RWPE2 (cell line): ENCODE data around the gene SYNGAP1.
"Not testable (repeated sequence)": the region's sequence is repeated elsewhere in the genome, so short reads cannot be mapped to it uniquely, and the experiment has no call there.

Source experiments
- ATAC-seq: fragments of 200-7000 bp; cut with Tn5 transposase; 3 replicates; pipeline ENCODE4 v1.9.1; 2021; ENCODE audit warnings: low read depth
- DNase-seq: peaks from one replicate; pipeline ENCODE4 v3.0.0-alpha.2; 2020; ENCODE audit warnings: low spot score
- H3K27ac ChIP-seq: fragments of 450-650 bp; 2 replicates; pipeline ENCODE4 v1.5.1; 2017; ENCODE audit warnings: mild to moderate bottlenecking; ENCODE audit not compliant: poor library complexity, severe bottlenecking
- H3K27me3 ChIP-seq: fragments of 250-450 bp; sonication (Bioruptor Pico); 2 replicates; pipeline ENCODE4 v1.5.1; 2021; ENCODE audit warnings: mild to moderate bottlenecking, moderate library complexity; ENCODE audit not compliant: insufficient read depth, poor library complexity, severe bottlenecking
- H3K36me3 ChIP-seq: fragments of 250-450 bp; sonication (Bioruptor Pico); 2 replicates; pipeline ENCODE4 v1.5.1; 2020; ENCODE audit warnings: low read depth, mild to moderate bottlenecking, moderate library complexity
- H3K4me1 ChIP-seq: fragments of 250-450 bp; sonication (Bioruptor Pico); 2 replicates; pipeline ENCODE4 v1.5.1; 2021; ENCODE audit warnings: mild to moderate bottlenecking, moderate library complexity; ENCODE audit not compliant: insufficient read depth, poor library complexity, severe bottlenecking
- H3K4me3 ChIP-seq: fragments of 250-450 bp; sonication (Bioruptor Pico); 2 replicates; pipeline ENCODE4 v1.5.1; 2021; ENCODE audit warnings: mild to moderate bottlenecking, moderate library complexity; ENCODE audit not compliant: severe bottlenecking
- H3K9me3 ChIP-seq: fragments of 250-450 bp; sonication (Bioruptor Pico); 2 replicates; pipeline ENCODE4 v1.5.1; 2021; ENCODE audit warnings: mild to moderate bottlenecking, moderate library complexity; ENCODE audit not compliant: severe bottlenecking
- CTCF ChIP-seq: fragments of 450-650 bp; IDR thresholded peaks from one replicate; pipeline ENCODE4 v1.5.1; 2017; ENCODE audit warnings: mild to moderate bottlenecking, moderate library complexity; ENCODE audit not compliant: poor library complexity, severe bottlenecking

The SYNGAP1 gene

GRCh38 chr6:33469661-33470060 is 49.8 kb downstream of the SYNGAP1 start:
- Histone ChIP-seq H3K36me3 (no peaks in the 10 kb centered on the region), H3K27ac (no peak overlapping the region), H3K4me1 (no peaks in the 10 kb centered on the region), H3K27me3 (no peaks in the 10 kb centered on the region), H3K4me3 (no peak overlapping the region), H3K9me3 (no peaks in the 10 kb centered on the region)
- ATAC-seq (no peak), DNase-seq (no peak)
- TF ChIP-seq CTCF, result no peak

DNA sequence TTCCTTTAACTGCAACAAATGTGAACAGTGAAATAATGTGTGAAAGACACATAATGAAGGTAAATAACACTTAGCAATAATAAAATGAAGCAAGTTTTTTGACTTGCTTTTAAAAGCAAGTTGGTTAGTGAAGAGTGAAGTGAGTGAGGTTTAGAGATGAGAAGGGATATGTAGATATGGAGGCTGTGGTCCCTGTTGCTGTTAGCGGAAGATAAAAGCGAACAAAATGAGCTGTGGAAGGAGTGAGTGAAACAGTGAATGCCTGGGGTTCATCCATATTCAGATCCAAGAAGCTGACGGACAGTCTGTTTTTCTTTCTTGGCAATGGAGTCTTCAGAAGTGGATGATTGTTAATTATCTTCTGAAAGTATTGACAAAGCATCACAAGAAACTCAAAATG is 58.0 kb downstream of the SYNGAP1 start:
- Histone ChIP-seq H3K36me3 (no peaks in the 10 kb centered on the region), H3K27ac (no peak overlapping the region), H3K27me3 (no peaks in the 10 kb centered on the region), H3K9me3 (no peaks in the 10 kb centered on the region), H3K4me3 (no peak overlapping the region), H3K4me1 (no peaks in the 10 kb centered on the region)
- TF ChIP-seq CTCF, result no peak
- ATAC-seq, result no peak
- DNase-seq, result no peak

DNA sequence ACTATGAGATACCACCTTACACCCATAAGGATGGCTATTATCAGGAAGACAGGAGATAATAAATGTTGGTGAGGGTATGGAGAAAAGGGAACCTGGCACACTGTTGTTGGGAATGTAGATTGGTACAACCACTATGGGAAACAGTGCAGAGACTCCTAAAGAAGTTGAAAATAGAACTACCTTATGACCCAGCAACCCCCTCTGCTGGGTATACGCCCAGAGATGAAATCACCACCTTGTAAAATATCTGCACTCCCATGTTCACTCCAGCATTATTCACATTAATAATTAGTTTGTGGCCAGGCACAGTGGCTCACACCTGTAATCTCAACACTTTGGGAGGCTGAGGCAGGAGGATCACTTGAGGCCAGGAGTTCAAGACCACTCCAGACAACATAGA is 61.3 kb downstream of the SYNGAP1 start:
- H3K36me3 ChIP-seq, result no peaks in the 10 kb centered on the region
- ATAC-seq, result no peak

GRCh38 chr6:33482620-33483019 is 62.8 kb downstream of the SYNGAP1 start:
- H3K9me3 ChIP-seq, ATAC-seq, H3K4me1 ChIP-seq, H3K4me3 ChIP-seq, H3K36me3 ChIP-seq, H3K27me3 ChIP-seq, H3K27ac ChIP-seq, DNase-seq: not testable (repeated sequence)

More for the DNA sequence above, 61.3 kb downstream of the SYNGAP1 start:
- no peaks in the 10 kb centered on the region for H3K4me1 ChIP-seq
- no peak overlapping the region for H3K27ac ChIP-seq
- H3K27me3 ChIP-seq, result no peaks in the 10 kb centered on the region
- DNase-seq, result no peak
- no peak overlapping the region for H3K4me3 ChIP-seq
- TF ChIP-seq CTCF, result no peak
- no peaks in the 10 kb centered on the region for H3K9me3 ChIP-seq

- ATAC-seq (no peak), DNase-seq (no peak)
- Histone ChIP-seq H3K27me3 (no peaks in the 10 kb centered on the region), H3K27ac (no peak overlapping the region), H3K9me3 (no peaks in the 10 kb centered on the region), H3K36me3 (no peaks in the 10 kb centered on the region), H3K4me3 (no peak overlapping the region), H3K4me1 (no peaks in the 10 kb centered on the region)
- no peak for TF ChIP-seq CTCF
Observed at GRCh38 chr6:33483678-33484077, 63.8 kb downstream of the SYNGAP1 start.

GRCh38 chr6:33484673-33485262 is 64.9 kb downstream of the SYNGAP1 start:
- not testable (repeated sequence) for H3K4me3 ChIP-seq, H3K27me3 ChIP-seq, DNase-seq, H3K9me3 ChIP-seq, H3K36me3 ChIP-seq, H3K4me1 ChIP-seq, ATAC-seq, H3K27ac ChIP-seq

- not testable (repeated sequence) for H3K27me3 ChIP-seq, H3K9me3 ChIP-seq, H3K4me3 ChIP-seq, H3K36me3 ChIP-seq, H3K27ac ChIP-seq, DNase-seq, H3K4me1 ChIP-seq, ATAC-seq
Observed at GRCh38 chr6:33485680-33486079, 65.8 kb downstream of the SYNGAP1 start.
